Erythroblast (primary cell): ENCODE data around the gene RIMS3.

ENCODE experiments used
- GATA1 ChIP-seq: IDR thresholded peaks from 2 replicates; pipeline ENCODE4 v1.6.1; 2011; ENCODE audit warnings: low read depth, mild to moderate bottlenecking, control low read depth, low read length, moderate library complexity
- POLR2A ChIP-seq: IDR thresholded peaks from 2 replicates; pipeline ENCODE4 v1.6.1; 2011; ENCODE audit warnings: mild to moderate bottlenecking, low read length

DNA sequence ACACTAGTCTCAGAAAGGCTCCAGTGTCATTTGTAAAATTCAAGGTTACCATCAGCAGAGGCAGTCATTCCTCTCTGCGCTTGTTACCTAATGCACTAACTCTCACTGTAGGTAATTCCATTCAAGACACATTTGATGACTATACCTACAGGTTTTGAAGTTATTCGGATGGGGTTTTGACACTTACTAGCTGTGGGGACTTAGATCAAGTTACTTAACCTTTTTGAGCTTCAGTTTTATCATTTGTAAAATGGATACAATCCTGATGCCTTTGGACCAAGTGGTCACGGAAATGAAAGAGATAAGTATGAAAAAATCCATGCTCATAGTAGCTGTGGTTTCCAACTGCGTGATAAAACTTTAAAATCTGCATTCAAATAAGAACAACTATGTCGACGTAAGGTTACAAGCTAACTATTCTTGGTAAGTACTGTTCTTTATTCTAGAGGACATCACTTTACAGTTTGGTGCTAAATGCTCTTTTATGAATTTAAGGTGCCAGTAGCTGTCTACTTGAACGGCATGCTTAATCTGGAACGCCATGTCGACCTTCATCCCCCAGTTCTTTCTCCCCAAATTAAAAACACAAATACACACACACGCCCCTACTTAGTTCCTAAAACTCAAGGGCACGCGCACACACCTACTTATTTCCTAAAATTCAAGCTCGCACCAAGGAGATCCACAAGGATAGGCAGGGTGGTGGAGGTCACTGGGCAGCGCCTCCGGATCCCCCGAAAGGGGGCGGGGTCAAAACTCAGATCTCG, 25.5 kb upstream of the RIMS3 start:
- TF ChIP-seq POLR2A (no peak), GATA1 (no peak)
